HCT116 (cell line): ENCODE measurements around the gene DNM2.

ENCODE experiments used
- CEBPB ChIP-seq: IDR thresholded peaks from 2 replicates; pipeline ENCODE4 v1.6.1; 2012; ENCODE audit warnings: low read depth
- EZH2 ChIP-seq: fragments of 200-600 bp; sonication (generic); IDR thresholded peaks from 2 replicates; pipeline ENCODE4 v1.6.1; 2017; ENCODE audit warnings: antibody characterized with exemption, mixed run types
- POLR2A ChIP-seq: IDR thresholded peaks from 2 replicates; pipeline ENCODE4 v1.7.0; 2011; ENCODE audit warnings: borderline replicate concordance; ENCODE audit not compliant: insufficient read depth, insufficient read length; ENCODE audit errors: extremely low read depth
- POLR2AphosphoS5 ChIP-seq: IDR thresholded peaks from 2 replicates; pipeline ENCODE4 v1.6.1; 2011; ENCODE audit warnings: mild to moderate bottlenecking, low read depth, low read length, moderate library complexity
- ZNF274 ChIP-seq: fragments of 200-500 bp; sonication (Bioruptor generic); IDR thresholded peaks from 2 replicates; pipeline ENCODE4 v1.6.1; 2014; ENCODE audit warnings: mild to moderate bottlenecking, low read depth, low read length, inconsistent platforms
- TF ChIP-seq, protein P1 (sequence below), 3 experiments: fragments of 200-600 bp in 1 of 3; sonication (generic) in 1 of 3; IDR thresholded peaks in 2 of 3; conservative IDR thresholded peaks in 1 of 3; 2 replicates each; pipeline ENCODE4 v1.5.1; 2012 to 2017; ENCODE audit warnings: low read depth in 2 of 3, low read length in 2 of 3, antibody characterized with exemption in 1 of 3, borderline replicate concordance in 1 of 3, control low read depth in 1 of 3, mild to moderate bottlenecking in 1 of 3, mixed read lengths in 1 of 3, mixed run types in 1 of 3, moderate library complexity in 1 of 3; ENCODE audit not compliant: insufficient read depth in 1 of 3
- TF ChIP-seq, protein P2 (sequence below): IDR thresholded peaks from 2 replicates; pipeline ENCODE4 v1.6.1; 2012
- TF ChIP-seq, protein P3 (sequence below): IDR thresholded peaks from 2 replicates; pipeline ENCODE4 v1.6.1; 2012; ENCODE audit warnings: low read depth

DNA sequence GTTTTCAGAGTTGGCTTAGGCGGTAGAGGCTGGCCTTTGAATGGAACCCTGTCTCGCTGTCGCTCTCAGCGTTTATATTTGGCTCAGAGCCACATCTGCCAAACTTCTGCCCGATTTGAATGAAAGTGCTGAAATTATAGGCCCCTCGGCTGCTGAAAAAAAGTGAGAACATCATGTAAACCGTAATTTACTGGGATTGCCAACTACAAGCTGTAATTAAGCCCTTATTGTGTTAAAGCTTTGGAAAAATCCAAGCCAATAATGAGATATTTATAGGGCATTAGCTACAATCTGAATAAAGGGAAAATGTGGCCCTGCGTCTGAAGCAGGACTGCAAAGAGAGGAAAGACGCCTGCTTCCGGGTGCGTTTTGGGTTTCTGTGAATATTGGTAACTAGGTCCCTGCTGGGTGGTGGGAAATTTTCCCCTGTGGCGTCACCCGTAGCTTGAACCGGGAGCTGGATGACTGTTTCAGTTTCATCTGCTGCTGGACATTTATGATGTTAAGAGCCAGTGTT is 9.9 kb downstream of the DNM2 start:
- TF ChIP-seq POLR2A (no peak), EZH2 (no peak), ZNF274 (no peak), POLR2AphosphoS5 (no peak), CEBPB (no peak)
- TF ChIP-seq, protein P1, sequence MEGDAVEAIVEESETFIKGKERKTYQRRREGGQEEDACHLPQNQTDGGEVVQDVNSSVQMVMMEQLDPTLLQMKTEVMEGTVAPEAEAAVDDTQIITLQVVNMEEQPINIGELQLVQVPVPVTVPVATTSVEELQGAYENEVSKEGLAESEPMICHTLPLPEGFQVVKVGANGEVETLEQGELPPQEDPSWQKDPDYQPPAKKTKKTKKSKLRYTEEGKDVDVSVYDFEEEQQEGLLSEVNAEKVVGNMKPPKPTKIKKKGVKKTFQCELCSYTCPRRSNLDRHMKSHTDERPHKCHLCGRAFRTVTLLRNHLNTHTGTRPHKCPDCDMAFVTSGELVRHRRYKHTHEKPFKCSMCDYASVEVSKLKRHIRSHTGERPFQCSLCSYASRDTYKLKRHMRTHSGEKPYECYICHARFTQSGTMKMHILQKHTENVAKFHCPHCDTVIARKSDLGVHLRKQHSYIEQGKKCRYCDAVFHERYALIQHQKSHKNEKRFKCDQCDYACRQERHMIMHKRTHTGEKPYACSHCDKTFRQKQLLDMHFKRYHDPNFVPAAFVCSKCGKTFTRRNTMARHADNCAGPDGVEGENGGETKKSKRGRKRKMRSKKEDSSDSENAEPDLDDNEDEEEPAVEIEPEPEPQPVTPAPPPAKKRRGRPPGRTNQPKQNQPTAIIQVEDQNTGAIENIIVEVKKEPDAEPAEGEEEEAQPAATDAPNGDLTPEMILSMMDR (IDR thresholded peaks at IDR 0.05 in 2 of 3, conservative IDR thresholded peaks at IDR 0.05 in 1 of 3; ENCODE audit: borderline replicate concordance in 1 of 3, insufficient read depth in 1 of 3, low read depth in 2 of 3, low read length in 2 of 3), result no peak
- TF ChIP-seq, protein P2, sequence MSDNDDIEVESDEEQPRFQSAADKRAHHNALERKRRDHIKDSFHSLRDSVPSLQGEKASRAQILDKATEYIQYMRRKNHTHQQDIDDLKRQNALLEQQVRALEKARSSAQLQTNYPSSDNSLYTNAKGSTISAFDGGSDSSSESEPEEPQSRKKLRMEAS, result no peak
- TF ChIP-seq, protein P3, sequence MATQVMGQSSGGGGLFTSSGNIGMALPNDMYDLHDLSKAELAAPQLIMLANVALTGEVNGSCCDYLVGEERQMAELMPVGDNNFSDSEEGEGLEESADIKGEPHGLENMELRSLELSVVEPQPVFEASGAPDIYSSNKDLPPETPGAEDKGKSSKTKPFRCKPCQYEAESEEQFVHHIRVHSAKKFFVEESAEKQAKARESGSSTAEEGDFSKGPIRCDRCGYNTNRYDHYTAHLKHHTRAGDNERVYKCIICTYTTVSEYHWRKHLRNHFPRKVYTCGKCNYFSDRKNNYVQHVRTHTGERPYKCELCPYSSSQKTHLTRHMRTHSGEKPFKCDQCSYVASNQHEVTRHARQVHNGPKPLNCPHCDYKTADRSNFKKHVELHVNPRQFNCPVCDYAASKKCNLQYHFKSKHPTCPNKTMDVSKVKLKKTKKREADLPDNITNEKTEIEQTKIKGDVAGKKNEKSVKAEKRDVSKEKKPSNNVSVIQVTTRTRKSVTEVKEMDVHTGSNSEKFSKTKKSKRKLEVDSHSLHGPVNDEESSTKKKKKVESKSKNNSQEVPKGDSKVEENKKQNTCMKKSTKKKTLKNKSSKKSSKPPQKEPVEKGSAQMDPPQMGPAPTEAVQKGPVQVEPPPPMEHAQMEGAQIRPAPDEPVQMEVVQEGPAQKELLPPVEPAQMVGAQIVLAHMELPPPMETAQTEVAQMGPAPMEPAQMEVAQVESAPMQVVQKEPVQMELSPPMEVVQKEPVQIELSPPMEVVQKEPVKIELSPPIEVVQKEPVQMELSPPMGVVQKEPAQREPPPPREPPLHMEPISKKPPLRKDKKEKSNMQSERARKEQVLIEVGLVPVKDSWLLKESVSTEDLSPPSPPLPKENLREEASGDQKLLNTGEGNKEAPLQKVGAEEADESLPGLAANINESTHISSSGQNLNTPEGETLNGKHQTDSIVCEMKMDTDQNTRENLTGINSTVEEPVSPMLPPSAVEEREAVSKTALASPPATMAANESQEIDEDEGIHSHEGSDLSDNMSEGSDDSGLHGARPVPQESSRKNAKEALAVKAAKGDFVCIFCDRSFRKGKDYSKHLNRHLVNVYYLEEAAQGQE, result no peak
